Ovary (tissue), 9 donors: ENCODE data around the gene TMEM232. TPM values are rescaled to one million over a fixed set of nuclear protein-coding genes. Genes with fewer than 3 reads are reported as not detected.

Experiments
- DNase-seq, 5 donors: peaks; one replicate each; pipeline ENCODE4 v3.0.0-alpha.2; 2019 to 2020
- H3K27ac ChIP-seq, 2 donors: fragments of 200-600 bp; one replicate each; pipeline versions ENCODE4 v1.5.1 to v1.8.0; 2019 to 2022
- H3K27me3 ChIP-seq: fragments of 200-600 bp; one replicate; pipeline ENCODE4 v1.8.0; 2022
- H3K36me3 ChIP-seq: fragments of 200-600 bp; sonication (generic); one replicate; pipeline ENCODE4 v1.5.1; 2019
- H3K4me1 ChIP-seq: one replicate; pipeline ENCODE4 v1.8.1; 2013; ENCODE audit warnings: mild to moderate bottlenecking, moderate library complexity; ENCODE audit not compliant: insufficient read depth
- H3K4me3 ChIP-seq: fragments of 200-600 bp; sonication (generic); one replicate; pipeline ENCODE4 v1.5.1; 2017
- H3K9me3 ChIP-seq, 2 donors: fragments of 200-600 bp in 1 of 2; sonication (generic) in 1 of 2; one replicate each; pipeline versions ENCODE4 v1.5.1 to v1.8.1; 2013 to 2019; ENCODE audit warnings: mild to moderate bottlenecking in 1 of 2, moderate library complexity in 1 of 2
- EP300 ChIP-seq: sonication (generic); formaldehyde crosslinking; IDR thresholded peaks from one replicate; pipeline ENCODE4 v1.6.1; 2017; ENCODE audit warnings: antibody characterized with exemption
- POLR2A ChIP-seq: fragments of 450-650 bp; IDR thresholded peaks from one replicate; pipeline ENCODE4 v1.6.1; 2017; ENCODE audit warnings: antibody characterized with exemption, mild to moderate bottlenecking, moderate library complexity
- WGBS, 3 donors: extraction: QIAGEN DNeasy Blood & Tissue Kit in 1 of 3; methylation state at CpG; one replicate each; pipeline versions ENCODE4 v1.1.5 to v1.1.7; 2013 to 2017; 5-methylcytosine and 5-hydroxymethylcytosine counted together
- intact Hi-C, 4 donors: fragments of 100-400 bp; cut with DNase I; formaldehyde crosslinking; loops; one replicate each; pipeline versions ENCODE4 v1.11.0 to v1.15.1; 2022 to 2023
- polyA plus RNA-seq, 2 donors: library from polyadenylated mRNA; stranded (reverse); fragments of 200-250 nt in 1 of 2; fragments of 350-450 nt in 1 of 2; fragmentation: Illumina TruSeq in 1 of 2; extraction: RNeasy Lipid Tissue Mini Kit (QIAGEN cat#74804) in 1 of 2; gene quantifications; one replicate each; pipeline ENCODE4 v1.2.3, GENCODE V29; 2013 to 2014
- total RNA-seq, 7 donors: library from RNA; depleted of rRNA in 2 of 7; stranded (reverse); fragments of >200 nt in 2 of 7; fragmentation: NEBNext Ultra II Directional in 3 of 7; extraction: Animal tissue kit (Norgen Biotek cat#: 25700) in 3 of 7; gene quantifications; one replicate each; pipeline versions ENCODE4 v1.1.0 to v1.2.4, GENCODE V29; 2016 to 2023
- TF ChIP-seq, protein P1 (sequence below), 3 donors: fragments of 450-650 bp in 2 of 3; fragments of 200-600 bp in 1 of 3; IDR thresholded peaks; one replicate each; pipeline versions ENCODE4 v1.5.1 to v1.8.0; 2016 to 2022; ENCODE audit warnings: antibody characterized with exemption in 3 of 3, mild to moderate bottlenecking in 1 of 3
- donor health status: DM: no; HTN: no; CAD: no; lungs with moderate emphysema.
- donor health status: DM: no; HTN: no; CAD: no.
- donor health status: Bipolar disorder and iron deficiency.
- donor health status: DM: yes; HTN: yes; CAD: no.
- donor health status: DM: no; HTN: no; CAD: no.
- donor health status: DM: yes; HTN: yes; CAD: no.

Gene TMEM232
- total and polyA plus RNA-seq, 9 donors, result 0.70 to 23.6 (median 2.8) TPM

DNA sequence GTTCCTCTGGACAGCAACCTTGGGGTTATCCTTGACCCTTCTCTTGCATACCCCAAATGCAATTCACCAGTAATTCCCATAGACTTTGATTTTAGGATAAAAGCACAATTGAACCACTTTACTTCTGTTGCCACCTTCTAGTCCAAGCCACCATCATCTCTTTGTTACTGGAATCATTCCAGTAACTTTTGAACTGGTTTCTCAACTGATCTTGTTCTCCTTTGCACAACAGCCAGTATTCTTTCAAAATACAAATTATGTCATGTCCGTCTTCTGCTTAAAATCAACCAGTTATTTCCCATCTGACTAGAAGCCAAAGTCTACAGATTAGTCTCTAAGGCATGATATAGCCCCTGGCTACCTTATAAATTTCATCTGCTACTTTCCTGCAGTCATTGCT, 33.7 kb upstream of the TMEM232 start:
- no peaks in the 10 kb centered on the region for H3K36me3 ChIP-seq
- no peak for DNase-seq
- intact Hi-C loops, result no loop called here
- TF ChIP-seq, protein P1, sequence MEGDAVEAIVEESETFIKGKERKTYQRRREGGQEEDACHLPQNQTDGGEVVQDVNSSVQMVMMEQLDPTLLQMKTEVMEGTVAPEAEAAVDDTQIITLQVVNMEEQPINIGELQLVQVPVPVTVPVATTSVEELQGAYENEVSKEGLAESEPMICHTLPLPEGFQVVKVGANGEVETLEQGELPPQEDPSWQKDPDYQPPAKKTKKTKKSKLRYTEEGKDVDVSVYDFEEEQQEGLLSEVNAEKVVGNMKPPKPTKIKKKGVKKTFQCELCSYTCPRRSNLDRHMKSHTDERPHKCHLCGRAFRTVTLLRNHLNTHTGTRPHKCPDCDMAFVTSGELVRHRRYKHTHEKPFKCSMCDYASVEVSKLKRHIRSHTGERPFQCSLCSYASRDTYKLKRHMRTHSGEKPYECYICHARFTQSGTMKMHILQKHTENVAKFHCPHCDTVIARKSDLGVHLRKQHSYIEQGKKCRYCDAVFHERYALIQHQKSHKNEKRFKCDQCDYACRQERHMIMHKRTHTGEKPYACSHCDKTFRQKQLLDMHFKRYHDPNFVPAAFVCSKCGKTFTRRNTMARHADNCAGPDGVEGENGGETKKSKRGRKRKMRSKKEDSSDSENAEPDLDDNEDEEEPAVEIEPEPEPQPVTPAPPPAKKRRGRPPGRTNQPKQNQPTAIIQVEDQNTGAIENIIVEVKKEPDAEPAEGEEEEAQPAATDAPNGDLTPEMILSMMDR (IDR thresholded peaks at IDR 0.05), result no peak
- TF ChIP-seq EP300 (no peak), POLR2A (no peak)
- no peak overlapping the region for H3K4me3 ChIP-seq
- H3K9me3 ChIP-seq, result no peaks in the 10 kb centered on the region
- 87 to 100% (median 98%) methylated on average over 1 of the region's 1 CpG for WGBS, 3 donors
- no peaks in the 10 kb centered on the region for H3K27me3 ChIP-seq
- no peak overlapping the region for H3K27ac ChIP-seq
- no peaks in the 10 kb centered on the region for H3K4me1 ChIP-seq

DNA sequence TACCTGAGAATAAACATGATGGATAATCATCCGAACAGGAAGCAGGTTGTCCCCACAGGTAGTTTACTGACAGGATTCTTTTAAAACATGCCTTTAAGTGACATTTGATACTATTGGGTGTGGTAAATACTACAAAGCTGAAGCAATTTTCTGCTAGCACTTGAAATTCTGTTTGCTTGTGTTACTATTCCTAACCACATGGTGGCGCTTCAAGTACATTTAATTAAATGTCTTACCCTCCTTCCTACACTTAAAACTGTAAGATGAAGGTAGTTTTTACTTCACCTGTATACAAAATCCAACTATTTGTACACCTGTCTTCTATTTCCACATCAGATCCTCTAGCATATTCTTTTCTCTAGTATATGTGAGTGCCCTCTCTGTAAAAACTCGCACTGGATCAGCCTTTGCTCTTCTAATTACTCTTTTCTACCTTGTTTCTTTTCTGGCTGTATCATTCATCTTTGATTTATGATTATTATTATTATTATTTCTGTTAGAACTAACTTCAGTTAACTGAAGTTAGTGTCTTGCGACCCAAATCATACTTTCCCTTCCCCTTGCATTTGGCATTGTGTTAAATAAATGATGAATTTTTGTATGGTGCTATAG, 30.8 kb upstream of the TMEM232 start:
- no peak for DNase-seq
- Histone ChIP-seq H3K36me3 (no peaks in the 10 kb centered on the region), H3K9me3 (no peaks in the 10 kb centered on the region), H3K27ac (no peak overlapping the region), H3K27me3 (no peaks in the 10 kb centered on the region), H3K4me1 (no peaks in the 10 kb centered on the region), H3K4me3 (no peak overlapping the region)
- intact Hi-C loops, result no loop called here
- 49 to 53% (median 50%) methylated on average over 4 of the region's 4 CpGs for WGBS, 3 donors
- TF ChIP-seq, protein P1 (IDR thresholded peaks at IDR 0.05), result peak; percentile 17 to 37 (median 27)
- TF ChIP-seq POLR2A, result no peak

DNA sequence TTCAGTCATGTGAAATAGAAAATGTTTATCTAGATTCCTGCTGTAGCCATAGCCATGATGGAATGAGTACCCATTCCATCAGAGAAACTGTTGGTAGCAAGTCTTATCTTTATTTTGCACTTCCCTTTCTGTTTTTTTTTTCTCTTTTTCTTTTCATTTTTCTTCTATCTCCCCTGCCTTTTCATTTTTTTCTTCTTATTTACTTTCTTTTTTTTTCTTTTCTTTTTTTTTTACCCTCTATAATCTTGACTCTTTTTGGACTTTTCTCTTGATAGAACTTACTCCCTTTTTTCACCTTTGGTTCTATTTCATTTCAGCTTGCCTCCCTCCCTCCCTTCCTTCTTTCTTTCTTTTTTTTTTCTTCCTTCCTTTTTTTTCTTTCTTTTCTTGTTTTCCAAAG, 27.7 kb upstream of the TMEM232 start:
- no peaks in the 10 kb centered on the region for H3K27me3 ChIP-seq
- no peak overlapping the region for H3K4me3 ChIP-seq
- no peaks in the 10 kb centered on the region for H3K9me3 ChIP-seq
- TF ChIP-seq EP300 (no peak), POLR2A (no peak)
- TF ChIP-seq, protein P1 (IDR thresholded peaks at IDR 0.05), result no peak
- no peak overlapping the region for H3K27ac ChIP-seq
- H3K36me3 ChIP-seq, result no peaks in the 10 kb centered on the region
- DNase-seq, result no peak
- intact Hi-C loops, result no loop called here
- H3K4me1 ChIP-seq, result no peaks in the 10 kb centered on the region

DNA sequence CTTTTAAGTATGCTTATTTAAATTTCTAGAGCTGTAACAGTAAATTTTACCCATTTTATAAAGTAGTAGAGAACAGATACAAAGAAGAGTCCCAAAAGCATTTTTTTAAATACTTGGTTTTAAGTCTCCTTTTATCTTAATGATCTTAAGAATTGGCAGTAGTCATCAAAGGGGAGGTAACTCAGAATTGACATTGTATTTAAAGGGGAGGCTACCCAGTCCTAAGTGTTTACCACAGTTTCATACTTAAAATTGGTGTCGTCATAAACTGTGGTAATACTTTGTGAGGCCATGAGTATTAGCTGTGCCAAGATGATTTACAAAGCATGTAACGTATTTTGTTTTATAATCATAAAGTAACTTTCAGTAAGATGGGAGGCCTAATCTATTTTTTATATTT, 27.1 kb upstream of the TMEM232 start:
- Histone ChIP-seq H3K4me3 (no peak overlapping the region), H3K27ac (no peak overlapping the region), H3K9me3 (no peaks in the 10 kb centered on the region), H3K4me1 (no peaks in the 10 kb centered on the region), H3K36me3 (no peaks in the 10 kb centered on the region), H3K27me3 (no peaks in the 10 kb centered on the region)
- TF ChIP-seq EP300 (no peak), POLR2A (no peak)
- TF ChIP-seq, protein P1 (IDR thresholded peaks at IDR 0.05), result no peak
- intact Hi-C loops, result no loop called here
- no peak for DNase-seq
- 92 to 96% (median 93%) methylated on average over 2 of the region's 2 CpGs for WGBS, 3 donors
